NT2/D1 (cell line): ENCODE measurements around the gene EEF1A2.

Experiments used
- YY1 ChIP-seq: IDR thresholded peaks from 2 replicates; pipeline ENCODE4 v1.6.1; 2011; ENCODE audit not compliant: insufficient read length, insufficient read depth
- ZNF274 ChIP-seq: IDR thresholded peaks from 2 replicates; pipeline ENCODE4 v1.6.1; 2011; ENCODE audit warnings: mild to moderate bottlenecking, low read depth, low read length

GRCh38 chr20:63546256-63546955, 47.5 kb upstream of the EEF1A2 start:
- TF ChIP-seq YY1 (no peak), ZNF274 (no peak)
